Activated CD4-positive, alpha-beta T cell treated with anti-CD3 and anti-CD28 coated beads for 48 hours (primary cell): ENCODE results near the gene TEX29.
A peak's percentile ranks its signal among the peaks of the same experiment; 100 is the strongest.

Source experiments
- DNase-seq: peaks from one replicate; pipeline ENCODE4 v3.0.0-alpha.2; 2020

TEX29 gene

DNA sequence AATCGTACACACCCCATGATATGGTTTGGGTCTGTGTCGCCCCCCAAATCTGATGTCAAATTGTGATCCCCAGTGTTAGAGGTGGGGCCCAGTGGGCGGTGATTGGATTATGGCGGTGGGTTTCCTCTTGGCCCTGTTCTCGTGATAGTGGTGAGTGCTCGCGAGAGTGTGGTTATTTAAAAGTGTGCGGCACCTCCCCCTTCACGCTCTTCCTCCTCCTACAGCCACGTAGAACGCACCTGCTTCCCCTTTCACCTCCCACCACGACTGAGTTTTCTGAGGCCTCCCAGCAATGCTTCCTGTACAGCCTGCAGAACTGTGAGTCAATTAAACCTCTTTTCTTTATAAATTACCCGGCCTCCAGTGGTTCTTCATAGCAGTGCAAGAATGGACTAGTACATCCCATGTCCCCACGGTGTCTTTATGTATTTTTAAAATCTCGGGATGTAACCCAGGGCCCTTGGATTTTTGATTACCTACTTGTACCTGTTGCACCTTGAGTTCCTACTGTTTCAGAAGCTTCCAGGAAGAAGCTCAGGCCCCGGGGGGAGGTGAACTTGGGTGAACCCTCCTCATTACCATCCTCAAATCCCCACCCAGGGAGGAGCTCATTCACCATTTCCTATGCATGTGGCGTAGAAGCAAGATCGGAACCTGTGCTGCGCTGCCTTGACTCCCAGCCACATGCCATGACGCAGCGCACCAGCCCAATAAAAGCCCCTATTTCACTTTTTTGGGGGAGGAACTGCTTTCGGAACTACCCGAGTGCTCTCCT, 52.4 kb downstream of the TEX29 start:
- DNase-seq = no peak

DNA sequence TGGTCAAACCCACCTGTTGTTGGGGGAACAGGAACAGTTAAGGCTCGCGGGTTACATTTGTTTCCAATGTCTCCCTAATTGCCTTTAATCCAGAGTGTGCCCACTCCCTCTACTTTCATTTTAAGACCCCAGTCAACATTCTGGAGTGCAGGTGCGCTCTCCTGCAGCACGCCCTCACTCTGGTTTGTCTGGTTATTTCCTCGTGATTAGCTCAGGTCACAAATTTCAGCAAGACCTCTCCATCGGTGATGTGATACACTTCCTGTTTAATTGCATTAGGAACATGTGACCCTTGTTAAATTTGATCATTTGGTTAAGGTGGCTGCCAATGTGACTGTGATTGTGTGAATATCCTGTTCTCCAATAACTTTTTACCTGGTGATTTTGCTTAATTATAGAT, 53.0 kb downstream of the TEX29 start:
- no peak for DNase-seq

DNA sequence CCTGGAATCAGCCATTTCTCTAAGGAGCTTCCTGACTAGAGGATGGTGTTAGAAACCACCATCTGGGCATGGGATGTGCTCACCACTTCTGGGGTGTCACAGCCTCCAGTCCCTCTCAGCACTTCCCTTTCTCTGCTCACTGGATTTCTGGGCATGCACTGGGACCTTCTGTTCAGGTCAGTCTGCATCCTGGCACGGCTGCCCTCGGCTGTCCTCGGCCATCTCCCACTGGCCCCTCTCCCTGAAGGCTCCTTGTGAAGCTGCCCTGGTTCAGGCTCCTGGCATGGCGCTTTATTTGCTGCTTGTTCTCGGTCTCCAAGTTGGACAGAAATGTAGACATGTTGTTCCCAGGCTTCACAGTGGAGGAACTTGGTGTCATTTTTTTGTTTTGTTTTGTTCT, 60.0 kb downstream of the TEX29 start:
- no peak for DNase-seq

DNA sequence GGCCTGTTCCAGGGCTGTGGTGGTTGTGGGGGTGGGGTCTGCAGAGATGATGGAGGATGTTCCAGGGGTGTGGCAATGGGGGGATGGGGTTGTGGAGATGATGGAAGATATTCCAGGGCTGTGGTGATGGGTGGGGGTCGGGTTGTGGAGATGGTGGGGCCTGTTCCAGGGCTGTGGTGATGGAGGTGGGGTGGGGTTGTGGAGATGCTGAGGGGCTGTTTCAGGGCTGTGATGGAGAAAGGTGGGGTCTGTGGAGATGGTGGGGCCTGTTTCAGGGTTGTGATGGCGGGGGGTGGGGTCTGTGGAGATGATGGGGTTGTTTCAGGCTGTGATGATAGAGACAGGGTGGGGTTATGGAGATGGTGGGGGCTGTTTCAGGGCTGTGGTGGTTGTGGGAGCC, 62.0 kb downstream of the TEX29 start:
- no peak for DNase-seq

DNA sequence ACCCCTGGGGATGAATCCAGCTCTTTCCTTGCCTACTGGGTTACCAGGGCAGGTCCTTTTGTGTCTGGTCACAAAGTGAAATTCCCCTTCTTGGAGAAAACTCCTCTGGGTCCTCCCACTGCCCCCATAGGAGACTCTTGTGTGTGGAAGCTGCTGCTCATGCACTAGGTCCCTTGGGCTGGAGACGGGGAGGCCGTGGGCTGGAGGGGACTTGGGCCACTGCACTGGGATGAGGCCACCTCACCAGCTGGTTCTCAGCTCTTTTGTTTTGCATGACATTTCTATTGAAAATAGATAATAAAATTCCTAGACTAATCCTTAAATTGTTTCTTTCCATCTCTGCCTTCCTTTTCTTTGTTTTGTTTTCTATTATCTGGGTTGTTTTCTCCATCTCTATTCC, 62.4 kb downstream of the TEX29 start:
- no peak for DNase-seq

DNA sequence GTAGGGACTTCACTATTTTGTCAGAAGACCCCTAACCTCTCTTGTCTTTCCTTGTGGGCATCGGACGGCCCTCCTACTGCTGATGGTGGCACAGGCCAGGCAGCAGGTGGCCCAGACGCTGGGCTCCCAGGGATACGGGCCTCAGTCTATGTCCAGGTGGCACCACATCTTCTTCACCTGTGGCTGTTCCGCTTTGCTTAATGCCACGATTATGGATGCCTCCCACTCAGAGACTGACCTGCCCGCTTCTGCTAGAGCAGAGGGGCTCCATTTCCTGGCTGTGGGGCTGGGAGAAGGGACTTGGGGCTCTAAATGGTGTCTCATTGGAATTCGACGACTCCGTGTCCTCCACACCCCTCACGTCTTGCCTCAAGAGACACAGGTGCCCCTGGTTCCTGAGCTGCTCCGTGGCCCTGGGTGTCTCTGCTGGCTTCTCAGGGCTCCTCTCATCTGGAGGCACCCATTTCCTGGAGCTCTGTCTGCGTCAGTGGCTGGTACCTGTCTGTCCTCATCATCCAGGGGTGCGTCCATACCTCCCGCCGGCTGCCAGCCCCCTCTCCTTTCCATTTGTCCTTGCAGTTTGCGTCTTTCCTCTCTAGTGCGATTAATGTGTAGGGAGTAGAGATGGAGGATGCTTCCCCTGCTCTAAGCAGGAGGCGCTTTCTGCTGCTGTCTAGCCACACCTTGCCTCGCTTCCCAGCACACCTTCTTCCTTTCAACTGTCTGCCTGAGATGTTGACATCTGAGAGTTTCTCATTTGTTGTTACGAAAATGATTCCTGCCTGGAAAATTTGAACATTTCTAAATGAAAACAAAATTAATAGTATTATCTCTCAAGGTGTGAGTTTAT, 63.4 kb downstream of the TEX29 start:
- no peak for DNase-seq

DNA sequence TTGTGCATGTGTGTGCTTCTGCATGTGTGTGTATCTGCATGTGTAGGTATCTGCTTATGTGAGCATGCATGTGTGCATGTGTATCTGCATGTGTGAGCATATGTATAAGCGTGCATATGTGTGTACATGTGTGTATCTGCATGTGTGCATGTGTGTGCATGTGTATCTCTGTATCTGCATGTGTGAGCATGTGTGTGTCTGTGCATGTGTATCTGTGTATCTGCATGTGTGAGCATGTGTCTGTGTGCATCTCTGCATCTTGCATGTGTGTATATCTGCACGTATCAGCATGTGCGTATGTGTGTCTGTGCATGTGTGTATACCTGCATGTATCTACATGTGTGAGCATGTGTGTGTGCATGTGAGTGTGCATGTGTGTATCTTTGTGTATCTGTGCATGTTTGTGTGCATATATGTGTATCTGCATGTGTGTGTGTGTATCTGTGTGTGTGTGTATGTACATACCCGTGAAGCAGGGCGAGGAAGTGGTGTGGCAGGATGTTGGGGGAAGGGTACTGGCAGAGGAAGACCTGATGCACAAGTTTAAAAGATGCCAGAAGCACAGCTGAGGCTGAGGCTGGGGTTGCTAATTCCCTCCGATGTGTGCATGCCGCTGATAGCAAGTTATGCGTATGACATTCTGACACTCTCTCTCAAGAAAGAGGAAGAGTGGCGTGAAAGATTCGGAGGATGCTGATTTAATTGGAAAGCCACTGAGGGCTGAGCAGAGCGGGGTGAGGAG, 64.2 kb downstream of the TEX29 start:
- peak; percentile 13 for DNase-seq

DNA sequence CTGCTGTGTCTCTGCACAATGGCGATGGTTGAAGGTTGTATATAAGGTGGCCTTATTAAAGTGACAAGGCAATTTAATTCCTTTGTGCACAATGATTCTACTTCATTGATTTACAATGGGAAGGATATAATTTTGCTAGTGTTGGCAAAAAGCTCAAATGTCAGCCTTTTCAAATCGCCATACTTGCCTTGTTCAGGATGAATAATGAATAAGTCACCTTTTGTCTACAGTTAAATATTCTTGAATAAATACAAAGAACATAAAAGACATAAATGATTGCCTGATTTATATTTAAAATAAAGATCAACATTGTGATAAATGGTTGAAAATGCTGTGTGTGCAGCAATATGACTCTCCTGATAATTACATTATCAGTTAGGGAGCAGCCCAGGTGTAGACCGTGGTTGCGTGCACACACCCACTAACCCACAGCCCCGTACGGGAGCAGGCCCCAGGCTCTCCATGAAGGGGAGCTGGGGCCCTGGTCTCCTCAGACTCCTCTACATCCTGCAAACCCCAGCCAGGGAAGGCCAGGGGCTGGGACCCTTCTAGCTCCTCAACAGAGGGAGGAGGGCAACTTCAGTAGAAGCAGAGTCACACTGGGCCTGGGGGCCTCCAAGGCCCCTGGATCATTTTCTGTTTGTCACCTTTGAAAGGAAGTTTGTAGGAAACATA, 64.9 kb downstream of the TEX29 start:
- DNase-seq = no peak

DNA sequence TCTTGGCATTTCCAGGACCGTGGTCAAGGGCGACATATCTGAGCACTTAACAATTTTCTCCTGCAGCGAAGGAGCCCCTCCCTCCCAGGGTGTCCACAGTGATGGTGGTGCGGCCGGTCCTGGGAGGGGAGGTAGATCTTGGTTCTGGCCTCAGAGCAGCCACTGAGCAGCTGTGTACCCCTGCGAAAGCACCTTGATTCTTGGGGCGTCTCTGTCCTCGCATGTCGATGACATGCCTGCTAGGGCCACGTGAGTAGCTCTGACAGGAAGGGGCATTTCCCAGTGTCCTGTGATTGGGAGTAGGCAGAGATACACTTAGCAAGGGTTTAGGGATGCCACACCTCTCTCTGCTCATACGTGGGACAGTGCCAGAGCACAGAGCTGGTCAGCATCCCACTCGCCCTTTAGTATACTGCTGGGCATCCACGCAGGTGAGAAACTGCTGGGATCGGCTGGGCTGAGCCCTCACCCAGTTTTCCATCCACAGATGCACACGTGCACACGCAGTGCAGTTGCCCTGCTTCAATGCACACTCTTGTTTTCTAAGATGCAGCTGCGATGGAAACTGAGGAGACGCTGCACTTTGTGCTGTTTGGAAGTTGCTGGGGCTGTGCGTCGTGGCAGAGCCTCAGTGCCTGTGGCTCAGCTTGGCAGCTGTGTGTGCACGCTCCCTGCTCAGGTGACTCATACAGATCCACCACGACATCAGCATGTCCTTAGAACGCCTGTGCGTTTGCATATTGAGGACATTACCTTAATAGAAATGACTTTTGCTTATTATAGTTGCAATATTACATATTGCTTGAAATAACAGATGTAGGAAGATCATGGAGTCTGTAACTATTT, 66.8 kb downstream of the TEX29 start:
- no peak for DNase-seq

DNA sequence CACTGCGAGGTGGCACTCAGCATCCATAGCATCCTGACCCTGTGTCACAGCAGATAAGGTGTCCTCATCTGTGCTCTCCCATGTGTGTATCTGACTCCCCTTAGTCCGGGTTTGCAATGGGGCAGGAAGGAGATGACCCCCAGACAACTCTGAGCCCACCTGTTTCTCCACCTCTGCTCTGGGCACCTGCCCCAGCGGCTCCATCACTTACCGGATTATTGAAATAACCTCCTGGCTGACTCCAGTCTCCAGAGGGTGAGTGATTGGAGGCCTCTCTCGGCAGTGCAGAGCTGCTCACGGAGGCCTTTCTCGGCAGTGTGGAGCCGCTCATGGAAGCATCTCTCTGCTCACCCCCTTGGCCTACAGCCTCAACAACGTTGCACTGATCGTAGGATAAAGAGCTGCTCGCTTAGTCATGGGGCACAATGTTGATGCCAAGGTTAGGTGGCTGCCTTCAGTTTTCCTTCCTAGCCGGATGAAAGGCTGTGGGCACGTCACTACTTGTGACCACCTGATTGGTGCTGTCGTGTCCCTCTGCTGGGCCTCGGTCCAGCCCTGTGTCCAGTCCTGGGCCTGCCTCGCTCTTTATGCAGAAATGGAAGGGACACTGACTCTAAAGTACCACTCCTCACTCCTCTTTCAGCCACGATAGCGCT, 67.6 kb downstream of the TEX29 start:
- no peak for DNase-seq

DNA sequence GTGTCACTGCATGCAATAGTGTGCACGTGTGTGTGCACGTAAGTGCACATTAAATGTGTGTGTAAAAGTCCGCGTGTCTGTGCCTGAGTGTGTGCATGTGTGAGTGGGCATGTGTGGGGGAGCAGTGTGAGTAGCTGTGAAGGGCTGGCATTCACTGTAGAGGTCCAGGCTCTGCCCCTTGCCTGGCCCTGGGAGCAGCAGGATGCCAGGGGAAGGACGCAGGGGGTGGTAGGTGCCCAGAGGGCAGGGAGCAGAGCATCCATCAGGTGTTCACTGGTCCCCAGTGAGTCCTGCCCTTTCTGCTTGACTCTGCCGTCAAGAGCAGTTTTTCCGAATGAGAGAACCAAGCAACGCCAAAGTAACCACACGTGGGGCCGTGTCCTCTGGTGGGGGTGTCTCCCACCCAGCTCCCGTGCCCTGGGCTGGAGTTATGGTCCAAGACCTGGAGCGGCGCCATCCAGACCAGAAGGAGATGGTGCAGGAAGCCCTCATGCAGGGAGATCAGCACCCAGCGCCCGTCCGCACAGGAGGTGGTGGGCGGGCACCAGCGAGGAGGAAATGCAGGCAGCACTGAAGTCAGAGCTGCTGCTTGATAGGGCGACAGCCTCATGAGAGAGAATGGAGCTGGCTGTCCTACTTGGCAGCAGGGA, 68.5 kb downstream of the TEX29 start:
- peak; percentile 56 for DNase-seq

DNA sequence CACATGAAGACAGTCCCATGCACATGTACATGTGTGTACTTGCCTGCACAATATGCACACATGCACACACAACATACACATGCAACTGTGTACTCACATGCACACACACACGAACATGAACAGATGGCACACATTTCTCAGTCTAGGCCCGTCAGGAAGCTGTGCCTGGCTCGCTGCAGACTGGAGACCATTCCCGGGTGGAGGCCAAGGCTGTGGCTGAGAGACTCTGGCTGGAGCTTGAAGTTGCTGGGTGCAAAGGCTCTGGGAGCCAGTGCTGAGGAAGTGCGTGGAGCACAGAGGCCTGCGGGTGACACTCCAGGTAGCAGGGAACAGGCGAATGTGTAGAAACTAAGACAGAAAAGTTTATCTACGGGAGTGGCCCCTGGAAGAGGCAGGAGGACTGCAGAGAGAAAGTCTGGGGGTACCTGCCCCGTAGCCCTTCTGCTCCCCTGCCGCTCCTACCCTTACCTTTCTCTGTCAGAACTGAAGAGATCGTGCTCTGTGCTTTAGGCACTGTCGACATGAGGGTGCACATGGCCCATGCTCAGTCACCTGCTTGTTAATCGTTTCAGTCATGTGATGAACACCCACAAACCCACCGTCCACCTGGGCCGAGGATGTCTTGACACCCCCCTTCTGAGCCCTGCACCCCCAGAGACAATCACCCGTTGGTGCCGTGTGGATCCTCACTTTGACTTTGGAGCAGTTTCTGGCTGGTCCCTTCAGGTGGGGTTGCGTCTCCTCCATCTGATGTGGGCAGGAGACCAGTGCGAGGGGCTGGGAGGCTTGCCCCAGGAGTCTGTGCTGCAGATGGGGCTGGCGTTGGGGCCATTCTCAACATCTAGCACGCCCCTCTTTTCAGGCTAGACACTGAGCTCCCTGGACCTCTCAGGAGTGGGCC, 69.4 kb downstream of the TEX29 start:
- DNase-seq = no peak

DNA sequence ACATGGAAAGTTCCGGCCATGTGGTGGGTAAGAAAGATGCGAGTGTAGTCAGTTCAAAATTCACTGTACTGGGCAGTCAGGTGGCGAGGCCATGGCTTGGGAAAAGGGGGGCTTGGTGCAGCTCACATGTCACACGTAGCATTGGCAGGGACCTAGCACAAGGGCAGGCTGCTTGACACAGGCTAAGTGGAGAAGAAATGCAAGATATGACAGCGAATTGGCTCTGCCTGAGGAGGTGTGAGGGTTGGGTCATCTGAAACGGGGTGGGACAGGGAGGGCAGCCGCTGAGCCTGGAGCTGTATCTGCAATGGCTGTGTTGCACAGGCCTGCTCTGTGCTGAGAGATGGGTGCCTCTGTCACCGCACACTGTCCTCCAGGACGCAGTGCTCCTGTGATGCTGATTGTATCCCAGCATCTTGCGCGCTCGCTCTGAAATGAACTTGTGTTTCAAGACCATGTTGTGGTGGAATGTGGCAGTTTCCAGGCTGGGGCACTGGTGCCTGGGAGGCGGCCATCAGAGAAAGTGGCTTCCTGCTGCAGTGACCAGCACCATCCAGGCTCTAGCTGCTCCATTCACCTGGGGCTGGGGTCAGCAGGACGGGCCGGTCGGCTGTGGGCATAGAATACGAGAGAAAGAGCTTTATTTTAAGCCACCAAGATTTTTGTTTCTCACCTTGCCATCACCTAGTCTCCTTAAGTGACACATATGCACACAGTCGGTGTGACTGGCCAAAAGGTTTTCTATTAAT, 70.3 kb downstream of the TEX29 start:
- DNase-seq = no peak

DNA sequence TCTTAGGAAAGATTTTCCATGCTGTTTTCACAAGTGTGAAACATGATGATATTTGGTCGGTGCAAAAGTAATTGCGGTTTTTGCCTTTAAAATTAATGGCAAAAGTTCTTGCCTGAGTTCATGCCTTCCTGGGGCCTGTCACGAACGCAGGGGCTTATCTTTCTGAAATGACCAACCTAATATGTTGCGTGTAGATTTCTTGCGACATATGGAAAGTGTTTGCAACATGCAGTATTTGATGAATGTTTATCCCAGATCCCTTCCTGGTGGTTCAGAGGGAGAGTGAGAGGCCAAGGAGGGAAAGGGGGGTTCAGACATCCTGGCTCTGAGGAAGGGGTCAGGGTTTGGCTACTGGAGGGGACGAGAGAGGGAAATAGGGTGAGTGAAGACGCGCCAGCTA, 72.0 kb downstream of the TEX29 start:
- DNase-seq = no peak

DNA sequence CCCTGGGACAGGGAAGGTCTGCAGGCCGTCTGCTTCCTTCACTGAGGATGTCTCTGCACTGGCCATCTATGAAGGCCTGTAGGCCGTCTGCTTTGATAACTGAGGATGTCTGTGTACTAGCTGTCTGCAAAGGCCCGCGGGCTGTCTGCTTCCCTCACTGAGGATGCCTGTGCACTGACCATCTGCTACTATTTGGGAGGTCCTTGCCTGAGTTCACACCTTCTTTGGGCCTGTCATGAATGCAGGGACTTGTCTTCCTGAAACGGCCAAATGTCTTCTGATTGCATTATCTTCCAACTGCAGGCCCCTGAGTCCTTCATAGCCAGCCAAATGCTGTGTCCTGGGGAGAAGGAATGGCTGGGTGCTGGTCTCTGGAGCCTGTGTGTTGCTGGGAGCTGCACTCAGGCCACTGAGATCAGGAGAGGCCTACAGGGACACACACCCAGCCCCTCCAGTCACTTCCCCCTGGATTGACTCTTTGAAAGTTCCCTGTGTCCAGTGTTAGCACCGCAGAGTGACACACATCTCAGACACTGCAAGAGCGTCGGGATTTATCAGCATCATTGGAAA, 72.9 kb downstream of the TEX29 start:
- no peak for DNase-seq
